Mesenteric fat pad (tissue), 1 donor: ENCODE results near the gene ACE2. TPM values are rescaled to one million over a fixed set of nuclear protein-coding genes. Genes with fewer than 3 reads are reported as not detected.

ENCODE experiments used
- DNase-seq: peaks from one replicate; pipeline ENCODE4 v3.0.0-alpha.2; 2020; ENCODE audit warnings: low spot score
- total RNA-seq: library from RNA; stranded (reverse); fragmentation: NEBNext Ultra II Directional; extraction: Animal tissue kit (Norgen Biotek cat#: 25700); gene quantifications from one replicate; pipeline ENCODE4 v1.2.1, GENCODE V29; 2021
- donor health status: DM: yes; HTN: yes; CAD: no.

Gene ACE2
- total RNA-seq, 1 donor from 2014 or later: 6.2 TPM

DNA sequence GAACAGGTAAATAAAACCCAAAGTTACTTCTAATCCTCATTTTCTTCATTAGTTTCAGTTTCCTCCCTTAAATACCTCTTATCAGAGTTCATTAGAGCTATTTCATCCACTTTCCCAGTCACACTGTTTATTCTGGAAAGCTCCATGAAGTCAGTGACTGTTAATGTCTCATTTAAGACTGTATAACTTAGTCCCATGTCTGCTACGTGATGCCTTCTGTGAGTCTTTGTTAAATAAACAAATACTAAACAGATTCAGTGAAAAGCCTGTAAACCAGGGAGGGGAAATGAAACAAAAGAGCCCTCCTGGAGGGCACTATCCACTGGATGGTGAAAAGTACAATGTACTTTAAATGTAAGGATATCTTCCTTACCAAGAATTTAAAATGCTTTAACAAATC, 24.7 kb downstream of the ACE2 start:
- no peak for DNase-seq

DNA sequence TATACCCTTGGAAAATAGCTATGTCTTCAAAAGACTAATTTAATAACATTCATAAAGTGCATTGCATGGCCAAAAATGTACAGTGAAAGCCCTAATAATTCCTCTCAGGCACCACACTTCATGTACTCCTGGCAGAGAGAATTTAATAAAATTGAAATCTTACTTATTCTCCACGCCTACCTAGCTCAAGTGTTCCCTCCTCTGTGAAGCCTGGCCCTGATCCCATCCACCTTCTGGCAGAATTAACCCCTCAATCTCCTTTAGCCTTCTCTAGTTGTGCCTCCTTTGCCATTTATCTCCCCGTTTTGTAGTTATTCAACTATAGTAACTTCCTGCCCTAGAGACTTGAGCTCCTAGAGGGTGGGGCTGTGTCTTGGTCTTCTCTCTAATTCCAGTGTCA, 26.7 kb downstream of the ACE2 start:
- DNase-seq: no peak

DNA sequence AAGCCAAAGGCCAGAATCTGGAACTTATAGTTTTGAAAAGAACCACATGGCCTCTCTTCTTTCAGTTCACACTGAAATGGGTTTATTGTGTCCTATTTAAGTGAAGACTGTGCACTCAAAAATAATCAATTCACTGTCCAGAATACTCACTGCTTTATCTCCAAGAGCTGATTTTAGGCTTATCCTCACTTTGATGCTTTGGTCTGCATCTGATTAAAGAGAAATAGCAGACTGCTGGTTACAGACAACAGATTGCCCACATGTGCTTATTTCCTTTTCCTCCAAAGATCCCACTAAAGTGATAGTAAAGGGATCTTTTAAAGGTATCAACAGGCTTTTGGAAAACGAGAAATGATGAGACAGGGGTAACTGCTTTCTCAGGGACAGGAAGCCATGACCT, 30.6 kb downstream of the ACE2 start:
- DNase-seq: no peak

DNA sequence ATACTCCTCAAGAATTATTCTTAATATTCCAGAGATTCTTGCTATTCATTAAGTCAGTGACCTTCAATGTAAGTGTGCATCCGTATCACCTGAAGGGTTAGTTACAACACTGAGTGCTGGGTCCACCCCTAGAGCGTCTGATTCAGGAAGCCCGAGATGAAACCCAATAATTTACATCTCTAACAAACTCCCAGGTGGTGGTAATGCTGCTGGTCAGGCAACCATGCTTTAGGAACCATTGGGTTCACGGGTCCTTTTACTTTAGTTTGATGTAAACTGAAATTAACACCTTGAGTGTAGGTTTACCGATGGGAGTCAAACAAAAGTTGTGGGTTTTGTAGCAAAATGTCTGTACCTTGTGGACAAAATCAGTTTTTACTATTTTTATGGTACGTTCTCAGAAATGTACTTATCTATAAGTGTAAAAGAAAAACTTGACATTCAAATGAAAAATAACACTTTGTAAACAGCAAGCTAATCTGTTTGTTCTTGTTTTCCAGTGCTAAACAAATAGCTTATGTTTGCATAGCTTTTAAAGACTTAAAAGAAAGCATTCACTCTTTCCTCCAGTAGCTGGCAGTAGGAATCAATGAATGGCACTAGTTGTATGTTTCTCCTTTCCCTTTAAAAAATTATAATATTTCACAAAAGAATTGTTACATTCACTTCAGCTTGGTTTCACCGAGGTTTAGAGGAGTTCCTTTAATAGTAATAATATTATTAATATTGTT, 32.7 kb downstream of the ACE2 start:
- no peak for DNase-seq

DNA sequence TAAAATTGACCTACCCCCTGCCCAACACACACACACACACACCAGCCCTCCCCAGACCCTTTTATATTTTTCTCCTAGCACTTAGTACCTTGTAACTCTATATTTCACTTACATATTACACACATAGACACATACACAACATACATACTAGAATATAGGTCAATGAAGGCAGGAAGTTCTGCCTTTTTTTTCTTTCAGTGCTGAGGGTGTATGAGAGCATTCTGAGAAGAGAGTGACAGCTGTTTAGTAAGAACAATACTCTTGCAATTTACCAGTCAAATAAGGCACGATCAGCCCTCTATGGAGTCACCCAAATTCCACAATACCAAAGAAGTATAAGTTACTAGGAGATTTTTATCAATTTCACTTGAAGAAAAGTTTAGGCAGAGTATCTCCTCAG, 33.5 kb downstream of the ACE2 start:
- DNase-seq: no peak

DNA sequence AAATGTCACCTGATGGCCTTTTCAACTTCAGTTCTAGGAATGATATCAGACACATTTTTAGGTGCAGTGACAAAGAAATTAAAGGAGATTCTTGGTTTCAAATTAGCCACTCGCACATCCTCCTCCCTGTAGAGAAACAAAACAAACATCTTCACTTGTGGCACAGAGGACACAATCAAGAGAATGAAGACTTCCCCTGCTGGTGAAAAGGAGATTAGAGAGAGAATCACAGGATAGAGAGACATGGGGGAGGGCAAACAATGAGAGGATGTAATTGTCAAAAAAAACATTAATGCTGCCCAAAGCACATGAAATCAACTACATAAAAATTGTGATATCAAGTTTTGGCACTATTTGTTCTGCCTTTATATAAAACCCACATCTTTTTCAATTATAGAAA, 34.5 kb downstream of the ACE2 start:
- no peak for DNase-seq

DNA sequence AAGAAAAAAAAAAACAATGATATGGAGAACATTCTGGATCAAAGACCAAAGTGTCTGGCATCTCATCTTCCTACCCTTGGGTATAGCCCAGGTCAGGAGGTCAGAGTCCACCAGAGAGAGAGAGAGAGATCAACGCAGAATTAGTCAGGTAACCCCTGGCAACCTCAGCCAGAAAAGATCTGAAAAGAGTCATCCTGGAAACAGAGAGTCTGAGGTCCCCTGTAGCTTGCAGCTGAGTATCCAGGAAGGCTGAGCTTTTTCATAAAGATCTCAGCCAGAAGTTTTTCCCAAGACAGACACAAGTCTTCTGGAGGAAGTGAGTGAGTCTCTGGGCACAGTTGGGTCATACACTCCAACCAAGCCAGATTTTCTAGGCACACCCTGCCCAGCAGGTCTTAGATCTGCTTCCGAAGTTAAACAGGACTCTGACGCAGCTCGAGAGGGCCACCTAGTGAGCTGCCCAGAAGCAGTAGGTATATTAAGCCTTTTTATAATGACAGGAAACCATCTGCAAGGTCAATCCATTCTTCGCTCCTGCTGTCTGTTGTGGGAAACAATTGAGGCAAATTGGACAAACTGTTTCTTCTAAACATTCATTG, 35.7 kb downstream of the ACE2 start:
- DNase-seq: no peak

DNA sequence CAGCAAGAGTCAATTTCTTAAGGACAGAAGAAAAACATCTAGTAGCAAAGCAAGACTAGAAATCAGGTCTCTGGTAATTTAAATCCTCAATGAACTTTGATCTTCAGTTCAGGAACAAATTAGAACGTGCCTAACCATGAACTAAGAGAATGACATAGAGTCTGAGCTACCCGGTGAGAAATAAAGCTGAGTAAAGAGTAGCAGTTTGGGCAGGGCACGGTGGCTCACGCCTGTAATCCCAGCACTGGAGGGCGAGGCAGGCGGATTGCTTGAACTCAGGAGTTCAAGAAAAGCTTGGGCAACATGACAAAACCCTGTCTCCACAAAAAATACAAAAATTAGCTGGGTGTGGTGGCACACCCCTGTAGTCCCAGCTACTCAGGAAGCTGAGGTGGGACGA, 37.7 kb downstream of the ACE2 start:
- no peak for DNase-seq

DNA sequence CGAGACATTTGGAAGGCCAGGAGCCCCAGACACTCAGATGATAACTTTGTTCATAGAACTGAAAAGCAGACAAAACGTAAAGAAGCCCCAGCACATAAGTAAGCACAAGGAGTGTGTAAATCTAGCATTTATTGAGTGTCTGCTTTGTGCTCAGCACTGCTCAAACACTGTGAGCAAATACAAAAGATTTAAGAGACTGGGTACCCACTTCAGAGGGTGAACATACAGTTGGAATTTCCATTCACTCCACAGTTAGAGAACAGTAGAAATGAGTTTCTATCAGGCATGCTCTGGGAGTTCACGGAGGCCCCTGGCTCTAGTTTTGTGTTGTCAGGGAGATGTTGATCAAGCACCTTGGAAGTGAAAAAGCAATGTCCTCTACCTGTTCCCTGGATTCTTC, 39.8 kb downstream of the ACE2 start:
- DNase-seq: no peak

DNA sequence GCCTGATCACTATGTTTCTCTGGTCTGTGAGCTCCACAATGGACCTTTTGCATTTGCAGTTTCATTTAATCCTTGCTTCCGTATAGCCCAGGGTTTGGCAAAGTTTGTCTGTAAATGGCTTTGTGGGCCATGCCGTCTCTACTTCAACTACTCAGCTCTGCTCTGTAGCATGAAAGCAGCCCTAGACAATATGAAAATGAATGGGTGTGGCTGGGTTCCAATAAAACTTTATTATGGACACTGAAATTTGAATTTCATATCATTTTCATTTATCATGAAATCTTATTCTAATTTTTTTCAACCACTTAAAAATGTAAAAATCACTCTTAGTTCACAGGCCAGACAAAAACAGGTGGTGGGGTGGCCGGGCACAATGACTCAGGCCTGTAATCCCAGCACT, 41.5 kb downstream of the ACE2 start:
- no peak for DNase-seq

DNA sequence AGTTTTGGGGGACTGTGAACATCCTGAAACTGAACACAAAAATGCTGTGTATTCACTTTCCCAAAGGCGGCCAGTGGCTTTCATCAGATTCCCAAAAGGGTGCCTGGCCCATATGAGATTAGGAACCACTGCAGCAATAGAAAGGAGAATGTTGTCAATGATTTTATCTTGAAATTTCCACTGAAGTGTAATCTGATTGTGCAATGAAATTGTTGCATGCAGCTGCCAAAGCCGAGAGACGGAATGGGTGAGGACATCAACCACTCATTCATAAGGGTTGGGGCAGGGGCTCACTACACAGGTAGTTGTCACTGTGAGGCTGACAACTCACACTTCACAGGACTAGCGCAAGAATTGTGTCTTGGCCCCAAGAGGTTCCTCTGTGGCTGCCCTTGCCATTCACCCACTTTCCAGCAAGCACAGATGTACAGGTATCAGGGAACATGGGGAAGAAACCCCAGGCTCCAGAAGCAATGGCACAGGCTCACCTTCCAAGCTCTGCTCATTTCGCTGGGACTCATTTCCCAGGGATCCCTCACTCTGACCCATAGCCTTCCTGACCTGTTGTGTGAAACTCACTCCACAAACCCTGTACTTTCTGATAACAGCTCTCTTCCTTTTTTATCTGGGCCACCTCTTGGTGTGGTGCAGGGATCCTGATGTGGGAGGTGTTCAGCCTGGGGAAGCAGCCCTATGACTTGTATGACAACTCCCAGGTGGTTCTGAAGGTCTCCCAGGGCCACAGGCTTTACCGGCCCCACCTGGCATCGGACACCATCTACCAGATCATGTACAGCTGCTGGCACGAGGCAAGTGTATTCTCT, 51.4 kb downstream of the ACE2 start:
- DNase-seq: no peak

DNA sequence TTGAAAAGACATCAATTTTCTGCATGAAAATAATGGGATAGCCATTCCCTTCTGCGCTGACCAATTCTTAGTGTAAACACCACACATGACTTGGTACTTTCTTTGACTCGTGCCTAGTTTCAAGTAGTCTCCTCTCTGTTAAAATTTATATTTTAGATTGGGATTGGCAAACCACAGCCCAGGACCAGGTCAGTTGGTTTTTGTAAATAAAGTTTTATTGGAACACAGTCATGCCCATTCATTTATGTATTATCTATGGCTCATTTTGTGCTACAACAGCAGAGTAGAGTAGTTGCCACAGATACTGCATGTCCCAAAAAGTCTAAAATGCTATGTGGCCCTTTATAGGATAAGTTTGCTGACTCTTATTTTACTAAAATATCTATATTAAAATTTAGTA, 53.4 kb downstream of the ACE2 start:
- DNase-seq: no peak

DNA sequence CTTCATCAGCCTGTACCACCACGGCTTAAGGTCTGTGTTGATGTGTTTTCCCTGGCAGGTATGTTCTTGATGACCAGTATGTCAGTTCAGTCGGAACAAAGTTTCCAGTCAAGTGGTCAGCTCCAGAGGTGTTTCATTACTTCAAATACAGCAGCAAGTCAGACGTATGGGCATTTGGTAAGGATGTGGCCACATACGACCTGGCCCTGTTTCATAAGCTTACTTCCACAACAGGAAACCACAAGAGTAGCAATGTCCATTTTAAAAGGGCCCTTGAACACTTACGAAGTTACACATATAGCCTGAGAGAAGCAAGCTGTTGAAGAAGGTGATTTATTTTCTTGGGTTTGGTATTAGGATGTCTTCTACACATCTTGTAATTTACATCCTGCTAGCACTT, 54.0 kb downstream of the ACE2 start:
- DNase-seq: no peak

DNA sequence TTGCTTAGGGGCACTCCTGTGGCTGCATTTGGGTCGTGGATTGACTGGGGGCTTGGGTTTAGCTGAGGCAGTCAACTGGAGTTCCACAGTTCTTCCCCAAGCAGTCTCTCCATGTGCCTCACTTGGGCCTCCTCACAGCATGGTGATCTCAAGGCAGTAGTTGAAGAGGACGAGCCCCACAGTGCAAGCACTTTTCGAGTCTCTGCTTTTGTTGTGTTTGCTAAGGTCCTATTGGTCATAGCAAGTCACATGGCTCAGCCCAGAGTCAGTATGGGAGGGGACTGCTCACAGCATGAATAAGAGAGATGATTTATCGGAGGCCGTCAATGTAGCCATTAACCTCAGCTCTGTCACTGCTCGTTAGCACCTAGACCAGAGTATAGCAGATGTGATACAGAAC, 70.4 kb downstream of the ACE2 start:
- no peak for DNase-seq

DNA sequence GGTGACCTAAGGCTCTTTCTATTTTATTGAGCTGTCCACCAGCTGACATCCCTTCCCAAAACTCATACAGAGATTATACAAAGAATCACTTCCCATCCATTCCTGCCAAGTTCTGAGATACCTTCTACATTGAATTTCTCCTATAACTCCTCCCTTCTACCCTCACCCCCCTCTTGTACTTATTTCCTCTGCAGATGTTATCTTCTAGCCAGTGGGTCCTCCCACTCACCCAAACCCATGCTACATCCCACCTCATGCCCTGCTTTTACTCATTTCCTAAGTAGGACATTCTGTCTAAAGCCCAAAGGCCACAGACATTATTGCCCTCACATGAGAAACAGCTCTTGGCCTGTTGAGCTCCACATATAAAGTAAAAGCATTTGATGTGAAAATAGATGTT, 71.6 kb downstream of the ACE2 start:
- no peak for DNase-seq

DNA sequence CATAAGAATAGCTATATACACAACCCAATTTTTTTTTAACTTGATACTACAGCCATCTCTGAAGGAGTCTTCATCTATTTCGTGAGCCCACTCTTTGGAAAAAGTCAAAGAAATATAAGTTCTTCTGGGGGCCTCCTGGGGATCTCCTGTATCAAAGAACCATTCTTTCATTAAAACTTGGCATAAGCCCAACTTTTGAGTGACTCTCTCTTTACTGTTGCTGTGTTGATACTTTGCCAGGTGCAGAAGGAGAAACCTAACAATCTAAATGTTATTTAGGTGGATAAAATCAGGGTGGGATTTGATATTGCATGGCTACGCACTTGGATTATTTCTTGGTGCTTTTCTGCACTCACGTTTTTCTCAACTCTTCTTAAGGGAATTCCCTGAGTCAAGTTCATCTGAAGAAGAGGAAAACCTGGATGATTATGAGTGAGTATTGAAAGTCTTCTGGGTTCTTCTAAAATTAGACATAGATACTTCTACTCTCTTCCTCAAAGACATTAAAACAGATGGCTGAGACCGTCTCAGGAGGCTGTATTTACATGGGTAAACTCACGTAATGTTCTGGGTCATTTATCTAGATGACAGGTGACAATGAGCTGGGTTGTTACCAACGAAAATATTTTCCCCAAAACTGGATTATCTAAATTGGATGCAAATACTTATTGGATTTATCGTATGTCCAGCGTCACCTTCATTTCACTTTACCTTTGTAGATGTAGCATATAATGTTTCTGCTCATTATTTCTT, 74.9 kb downstream of the ACE2 start:
- DNase-seq: no peak

DNA sequence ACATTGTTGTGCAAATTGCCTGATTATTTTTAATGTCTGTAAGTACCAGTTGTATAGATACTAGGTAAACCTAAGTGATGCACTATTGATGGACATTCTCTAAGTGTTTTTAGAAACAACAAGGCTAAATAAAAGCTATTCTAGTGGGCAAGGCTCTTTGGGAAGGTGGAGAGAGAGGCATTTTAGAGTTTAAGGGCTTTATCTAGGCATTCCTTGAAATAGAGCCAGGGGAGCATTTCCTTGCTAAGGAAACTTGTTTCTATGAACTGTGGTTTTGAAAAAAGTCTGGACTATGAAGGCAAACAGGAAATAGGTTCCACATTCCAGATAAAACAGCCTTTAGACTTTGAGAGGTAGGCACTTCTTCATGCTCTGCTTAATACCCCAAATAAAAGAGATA, 76.3 kb downstream of the ACE2 start:
- no peak for DNase-seq

DNA sequence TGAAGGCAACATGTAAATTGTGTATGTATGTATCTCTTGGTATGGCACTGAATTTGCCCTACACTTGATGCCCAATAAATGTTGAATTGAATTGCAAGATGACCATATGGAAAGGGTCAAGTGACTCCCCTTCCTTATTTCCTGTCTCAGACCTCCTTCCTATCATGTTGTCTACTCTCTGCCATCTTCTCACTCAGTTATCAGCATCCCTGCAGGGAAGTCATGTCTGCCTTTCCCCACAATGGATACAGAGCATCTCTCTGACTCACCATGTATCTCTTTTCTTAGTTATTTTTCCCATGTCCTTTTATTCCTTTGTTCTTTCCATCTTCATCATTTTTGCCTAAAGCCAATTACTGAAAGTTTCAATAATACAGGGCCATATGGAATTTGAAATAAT, 77.7 kb downstream of the ACE2 start:
- no peak for DNase-seq

DNA sequence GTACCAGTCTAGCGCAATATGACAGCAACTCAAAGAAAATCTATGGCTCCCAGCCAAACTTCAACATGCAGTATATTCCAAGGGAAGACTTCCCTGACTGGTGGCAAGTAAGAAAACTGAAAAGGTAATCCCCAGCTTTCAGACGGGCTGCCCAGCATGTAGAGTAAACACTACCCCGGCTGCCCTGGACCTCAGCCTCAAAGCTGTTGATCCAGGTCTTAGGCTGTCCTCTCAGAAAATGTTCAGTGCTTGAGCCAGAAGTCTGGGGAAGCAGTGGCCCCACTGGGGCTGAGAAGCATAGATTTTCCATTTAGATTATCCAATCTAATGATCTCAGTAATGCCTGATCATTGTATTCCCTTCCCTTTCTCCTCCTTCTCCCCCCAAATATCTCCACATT, 78.3 kb downstream of the ACE2 start:
- DNase-seq: no peak

DNA sequence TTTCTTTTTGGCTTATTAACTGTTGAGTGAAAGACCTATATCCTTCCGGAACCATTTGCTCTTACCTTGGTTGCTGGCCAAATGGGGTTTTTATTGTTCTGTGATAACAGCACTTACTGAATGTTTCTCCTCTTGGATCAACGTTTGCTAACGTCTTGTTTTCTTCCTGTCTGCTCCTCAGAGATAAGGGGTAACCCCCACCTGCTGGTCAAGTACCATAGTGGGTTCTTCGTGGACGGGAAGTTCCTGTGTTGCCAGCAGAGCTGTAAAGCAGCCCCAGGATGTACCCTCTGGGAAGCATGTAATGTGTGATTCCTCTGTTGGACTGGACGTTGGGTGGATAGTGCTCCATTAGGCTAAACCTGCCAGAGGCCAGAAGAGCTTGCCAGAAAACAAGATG, 84.8 kb downstream of the ACE2 start:
- no peak for DNase-seq

DNA sequence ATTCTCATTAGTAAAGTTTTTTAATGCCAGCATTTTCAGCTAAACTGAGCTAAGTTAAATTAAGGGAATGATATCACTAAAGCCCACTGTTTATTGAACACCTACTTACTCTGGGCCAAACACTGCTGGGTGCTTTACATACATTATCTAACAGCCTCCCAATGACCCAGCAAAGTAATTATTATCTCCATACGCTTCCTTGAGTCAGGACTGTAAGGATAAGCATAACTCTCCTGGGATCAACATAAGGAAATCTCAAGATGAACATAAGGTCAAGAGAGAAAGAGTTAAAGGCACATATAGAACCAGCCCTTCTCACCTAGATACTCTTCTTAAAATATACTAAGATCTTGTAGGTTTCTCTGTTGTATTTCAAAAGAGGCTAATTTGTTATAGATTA, 86.5 kb downstream of the ACE2 start:
- DNase-seq: no peak

DNA sequence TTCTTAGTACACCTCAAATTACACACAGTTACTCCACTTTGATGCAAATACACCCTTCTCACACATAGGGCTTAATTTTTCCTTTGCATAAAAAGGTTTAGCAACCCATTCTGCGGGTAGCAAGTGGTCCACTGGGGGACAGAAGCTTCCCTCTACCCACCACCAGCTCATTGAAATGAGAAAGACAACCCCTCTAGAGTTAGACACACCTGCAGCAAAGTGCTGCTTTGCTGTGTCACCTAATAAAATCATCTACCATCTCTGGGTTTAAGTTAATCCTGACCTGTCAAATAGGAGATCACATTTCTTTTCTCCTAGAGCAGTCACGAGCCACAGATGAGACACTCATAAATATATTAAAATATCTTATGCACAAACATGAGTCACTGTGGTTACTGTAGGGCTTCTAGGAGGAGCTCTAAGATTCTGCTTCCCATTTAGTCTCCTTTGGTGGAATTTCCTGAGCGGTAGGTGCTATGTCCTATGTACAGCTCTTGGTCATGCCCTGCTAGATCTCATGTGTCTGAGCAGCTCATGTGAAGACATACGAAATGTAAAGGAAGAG, 88.3 kb downstream of the ACE2 start:
- DNase-seq: no peak
